Islet of Langerhans (tissue), 1 donor: ENCODE measurements around the gene CCDC33.

ENCODE experiments used
- FAIRE-seq: peaks from one replicate; lab custom pipeline; 2011; peaks lifted over from hg19 to GRCh38; lab: Jason Lieb, UNC

The CCDC33 gene

GRCh38 chr15:74229686-74230085 lies 6.4 kb upstream of the CCDC33 start:
- FAIRE-seq, result no peak

- no peak for FAIRE-seq
These were observed 4.7 kb upstream of the CCDC33 start for GRCh38 chr15:74231475-74231874.

GRCh38 chr15:74233373-74233772 lies 2.8 kb upstream of the CCDC33 start:
- FAIRE-seq, result no peak

- no peak for FAIRE-seq
These were observed 2.1 kb upstream of the CCDC33 start for GRCh38 chr15:74233851-74234597.

GRCh38 chr15:74234598-74234875 lies 1.6 kb upstream of the CCDC33 start:
- no peak for FAIRE-seq

GRCh38 chr15:74239051-74239705 lies 3.1 kb downstream of the CCDC33 start:
- no peak for FAIRE-seq

GRCh38 chr15:74240002-74240568 lies 4.0 kb downstream of the CCDC33 start:
- FAIRE-seq, result no peak

GRCh38 chr15:74240897-74241614 lies 4.9 kb downstream of the CCDC33 start:
- FAIRE-seq, result no peak

GRCh38 chr15:74242441-74243185 lies 6.5 kb downstream of the CCDC33 start:
- no peak for FAIRE-seq

GRCh38 chr15:74243431-74243830 lies 7.3 kb downstream of the CCDC33 start:
- no peak for FAIRE-seq

GRCh38 chr15:74244822-74245341 lies 8.8 kb downstream of the CCDC33 start:
- no peak for FAIRE-seq

- no peak for FAIRE-seq
These were observed 9.3 kb downstream of the CCDC33 start for GRCh38 chr15:74245342-74245931.

GRCh38 chr15:74250266-74250665 lies 14.1 kb downstream of the CCDC33 start:
- FAIRE-seq, result no peak

GRCh38 chr15:74251131-74251811 lies 15.1 kb downstream of the CCDC33 start:
- FAIRE-seq, result no peak

GRCh38 chr15:74252291-74252690 lies 16.2 kb downstream of the CCDC33 start:
- FAIRE-seq, result no peak

GRCh38 chr15:74252721-74253120 lies 16.6 kb downstream of the CCDC33 start:
- FAIRE-seq, result no peak

GRCh38 chr15:74253211-74253921 lies 17.2 kb downstream of the CCDC33 start:
- FAIRE-seq, result no peak

- no peak for FAIRE-seq
These were observed 21.0 kb downstream of the CCDC33 start for GRCh38 chr15:74257105-74257504.

GRCh38 chr15:74257623-74258022 lies 21.5 kb downstream of the CCDC33 start:
- no peak for FAIRE-seq

- FAIRE-seq, result no peak
These were observed 22.5 kb downstream of the CCDC33 start for GRCh38 chr15:74258456-74259291.
